GM18873 (cell line): Measurements from ENCODE around the gene GLT8D2.

Experiments used
- ATAC-seq: cut with Tn5 transposase; IDR thresholded peaks from one replicate; pipeline ENCODE4 v1.9.1; 2021; ENCODE audit warnings: mild to moderate bottlenecking, moderate library complexity, moderate number of reproducible peaks; ENCODE audit not compliant: unreplicated experiment, low FRiP score

The GLT8D2 gene, protein sequence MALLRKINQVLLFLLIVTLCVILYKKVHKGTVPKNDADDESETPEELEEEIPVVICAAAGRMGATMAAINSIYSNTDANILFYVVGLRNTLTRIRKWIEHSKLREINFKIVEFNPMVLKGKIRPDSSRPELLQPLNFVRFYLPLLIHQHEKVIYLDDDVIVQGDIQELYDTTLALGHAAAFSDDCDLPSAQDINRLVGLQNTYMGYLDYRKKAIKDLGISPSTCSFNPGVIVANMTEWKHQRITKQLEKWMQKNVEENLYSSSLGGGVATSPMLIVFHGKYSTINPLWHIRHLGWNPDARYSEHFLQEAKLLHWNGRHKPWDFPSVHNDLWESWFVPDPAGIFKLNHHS

DNA sequence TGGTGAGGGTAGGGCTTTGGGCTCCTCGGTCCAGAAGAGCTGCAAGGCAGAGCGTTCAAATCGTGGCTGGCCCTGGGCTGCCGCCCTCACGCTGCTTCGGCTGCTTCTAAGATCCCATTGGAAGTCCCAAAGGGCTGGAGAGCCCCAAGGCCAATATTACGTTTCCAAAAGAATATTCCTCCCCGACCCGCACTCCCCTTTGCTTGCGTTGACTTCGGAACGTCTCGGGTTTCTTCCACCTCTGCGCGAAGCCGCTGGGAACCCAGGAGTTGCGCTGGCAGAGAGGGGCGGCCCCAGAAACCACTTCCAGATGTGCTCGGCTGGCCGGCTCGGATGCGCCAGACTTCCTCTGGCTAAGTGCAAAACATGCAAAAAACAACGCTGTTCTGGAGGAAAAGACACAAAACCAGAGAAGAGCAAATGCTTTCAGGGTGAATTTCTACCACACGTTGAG is at the start of gene GLT8D2:
Gene GLT8D2 (minus strand): TSS at position 285 of the 454 bp plus-strand sequence. CDS start 30,539 bp downstream, outside the sequence.
- no peak for ATAC-seq

DNA sequence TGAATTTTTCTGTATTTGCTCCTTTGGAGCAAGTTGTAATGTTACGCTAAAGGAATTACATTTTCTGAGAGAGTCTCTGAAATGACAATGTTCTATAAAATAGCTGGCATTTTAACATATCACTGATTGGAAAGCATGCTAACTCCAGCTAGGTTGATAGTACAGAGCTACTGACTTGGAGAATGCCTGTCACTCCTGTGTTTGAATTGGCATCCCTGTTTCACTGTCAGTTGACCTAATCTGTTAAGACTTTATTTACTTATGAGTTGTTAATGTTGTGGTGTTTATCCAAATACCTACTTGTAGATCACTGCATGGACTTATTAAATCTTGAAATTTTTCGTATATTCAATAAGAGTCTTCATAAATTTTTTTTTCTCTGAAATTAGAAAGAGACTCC is 48.0 kb upstream of the GLT8D2 start:
- no peak for ATAC-seq

DNA sequence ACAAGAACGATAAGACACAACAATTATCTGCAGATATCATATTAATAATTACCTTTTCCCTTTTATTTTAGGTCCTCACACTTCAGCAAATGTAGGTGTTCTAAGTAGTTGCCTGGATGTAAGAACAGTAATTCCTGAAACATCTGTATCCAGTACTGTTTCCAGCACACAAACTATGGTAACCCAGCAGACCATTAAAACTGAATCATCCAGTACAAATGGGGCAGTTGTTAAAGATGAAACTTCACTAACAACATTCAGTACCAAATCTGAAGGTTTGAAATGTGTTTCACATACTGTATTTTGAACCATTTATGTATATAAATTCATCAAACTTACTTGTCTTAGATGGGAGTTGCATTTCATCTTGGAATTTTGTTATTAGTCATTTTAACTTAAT is 45.3 kb upstream of the GLT8D2 start:
- no peak for ATAC-seq

DNA sequence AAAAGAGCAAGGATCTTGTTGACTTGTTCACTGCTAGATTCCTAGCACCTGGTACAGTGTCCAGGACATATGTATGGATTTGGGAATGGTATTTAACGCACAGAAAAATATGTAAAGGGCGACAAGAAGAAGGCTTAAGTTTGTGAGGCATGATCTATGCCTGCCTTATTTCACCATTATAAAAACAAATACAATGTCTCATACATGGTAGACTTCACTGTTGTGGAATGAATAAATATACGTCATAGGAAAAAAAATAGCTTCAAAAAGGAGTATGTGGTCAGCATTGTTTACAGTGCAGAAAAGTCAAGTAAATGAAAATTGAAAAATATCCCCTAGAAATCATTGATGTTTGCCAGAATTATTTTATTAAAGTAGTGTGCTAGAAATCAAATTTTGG is 44.3 kb upstream of the GLT8D2 start:
- ATAC-seq = no peak

DNA sequence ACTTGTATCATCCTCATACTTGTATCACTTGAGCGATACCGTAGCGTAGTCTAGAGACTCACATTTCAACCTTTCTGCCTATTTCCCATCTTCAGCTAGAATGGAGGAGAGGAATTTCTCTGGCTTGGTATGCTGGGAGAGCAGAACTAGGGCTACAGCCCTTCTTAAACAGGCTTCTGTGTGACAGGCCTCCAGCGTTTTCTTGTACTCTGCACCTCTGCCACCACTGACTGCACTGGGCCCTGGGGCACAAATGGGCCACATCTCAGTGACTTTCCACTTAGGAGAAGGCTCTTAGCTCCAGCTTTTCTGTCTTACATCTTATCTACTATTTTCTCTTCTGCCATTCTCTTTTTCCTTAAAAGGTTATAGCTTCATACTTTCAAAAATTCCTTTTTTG is 41.1 kb upstream of the GLT8D2 start:
- no peak for ATAC-seq

DNA sequence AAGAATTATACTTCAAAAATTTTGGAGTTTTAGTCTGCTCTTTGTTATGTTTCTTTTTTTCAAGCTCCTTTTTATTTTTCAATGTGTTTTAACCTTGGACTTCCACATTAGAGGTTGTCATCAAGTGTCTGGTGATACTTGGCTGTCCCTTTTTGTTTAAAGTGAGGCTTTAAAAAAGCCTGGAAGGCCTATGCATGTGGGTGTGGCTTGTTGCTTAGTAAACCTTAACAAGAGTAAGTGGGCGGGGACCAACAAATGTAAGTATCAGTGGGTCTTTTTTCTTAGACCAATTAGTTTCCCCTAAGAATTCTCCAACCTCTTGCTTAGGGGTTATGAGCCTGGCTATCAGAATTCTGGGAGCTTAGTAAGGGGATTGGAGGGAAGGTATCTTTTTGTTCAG is 40.7 kb upstream of the GLT8D2 start:
- no peak for ATAC-seq

DNA sequence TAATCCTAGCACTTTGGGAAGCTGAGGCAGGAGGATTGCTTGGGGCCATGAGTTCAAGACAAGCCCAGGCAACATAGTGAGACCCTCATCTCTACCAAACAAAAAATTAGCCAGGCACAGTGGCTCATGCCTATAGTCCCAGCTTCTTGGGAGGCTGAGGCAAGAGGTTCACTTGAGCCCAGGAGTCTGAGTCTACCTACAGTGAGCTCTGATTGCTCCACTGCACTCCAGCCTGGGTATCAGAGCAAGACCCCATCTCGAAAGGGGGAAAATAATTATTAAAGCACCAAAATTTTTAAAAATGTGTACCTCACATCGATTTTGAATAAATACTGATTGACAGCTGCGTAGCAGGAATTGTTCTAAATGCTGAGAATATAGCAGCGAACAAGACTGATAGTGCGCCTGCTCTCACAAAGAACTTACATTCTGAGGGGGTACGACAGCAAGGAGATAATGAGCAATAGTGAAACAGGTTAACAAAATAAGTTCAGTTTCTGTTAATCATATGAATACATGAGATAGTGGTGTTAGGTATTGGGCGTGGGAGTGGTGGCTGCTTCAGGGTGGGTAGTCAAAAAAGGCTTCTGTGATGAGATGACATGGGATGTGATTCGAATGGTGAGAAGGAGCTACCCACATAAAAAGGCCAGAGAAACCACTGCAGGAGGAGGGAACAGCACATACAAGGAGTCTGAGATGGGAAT is 33.9 kb upstream of the GLT8D2 start:
- no peak for ATAC-seq

DNA sequence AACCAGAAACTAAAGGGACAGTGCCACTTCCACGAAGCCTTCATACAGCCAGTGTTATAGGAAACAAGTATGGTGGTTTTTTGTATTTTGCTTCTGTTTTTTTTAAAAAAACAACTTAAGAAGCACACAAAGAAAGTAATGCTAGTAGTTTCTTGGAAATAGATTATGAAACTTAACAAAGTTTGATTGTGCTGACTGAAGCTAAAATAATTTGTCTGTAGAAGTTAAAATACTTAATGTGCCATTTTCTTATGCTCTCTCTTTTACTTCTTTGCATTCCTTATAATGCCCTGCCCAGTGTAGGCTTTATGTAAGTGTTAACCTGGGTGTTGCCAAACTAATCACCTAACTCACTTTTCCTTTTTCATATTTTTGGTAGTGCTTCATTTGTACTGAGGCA is 30.8 kb upstream of the GLT8D2 start:
- no peak for ATAC-seq

DNA sequence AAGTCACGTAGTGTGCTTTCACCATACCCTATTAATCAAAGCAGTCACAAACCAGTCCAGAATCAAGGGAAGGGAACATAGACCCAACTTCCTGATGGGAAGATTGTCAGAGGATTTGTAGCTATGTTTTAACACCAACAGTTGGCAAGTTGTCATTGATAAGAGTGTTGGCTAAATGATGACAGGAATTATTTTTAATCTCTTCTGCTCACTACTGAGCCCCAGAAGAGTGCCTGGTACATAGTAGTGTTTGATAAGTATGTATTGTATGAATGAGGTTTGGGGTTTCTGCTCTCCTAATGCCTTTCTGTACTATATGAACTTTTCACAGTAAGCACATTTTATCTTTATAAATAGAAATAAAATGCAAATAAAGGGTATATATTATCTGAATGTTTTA is 29.0 kb upstream of the GLT8D2 start:
- ATAC-seq = no peak

DNA sequence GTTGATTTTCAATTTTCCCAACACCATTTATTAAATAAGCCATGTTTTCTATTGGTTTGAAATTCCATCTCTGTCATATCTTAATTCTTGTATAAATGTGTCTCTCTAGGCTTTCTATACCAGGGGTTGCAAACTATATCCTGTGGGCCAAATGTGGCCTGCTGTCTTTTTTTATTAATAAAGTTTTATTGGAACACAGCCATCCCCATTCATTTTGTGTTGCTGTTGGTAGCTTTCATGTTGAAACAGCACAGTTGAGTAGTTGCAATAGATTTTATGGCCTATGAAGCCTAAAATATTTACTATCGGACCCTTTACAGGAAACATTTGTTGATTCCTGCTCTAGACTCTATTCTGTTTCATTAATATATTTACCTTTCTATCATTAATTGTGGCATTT is 23.7 kb upstream of the GLT8D2 start:
- ATAC-seq = no peak

DNA sequence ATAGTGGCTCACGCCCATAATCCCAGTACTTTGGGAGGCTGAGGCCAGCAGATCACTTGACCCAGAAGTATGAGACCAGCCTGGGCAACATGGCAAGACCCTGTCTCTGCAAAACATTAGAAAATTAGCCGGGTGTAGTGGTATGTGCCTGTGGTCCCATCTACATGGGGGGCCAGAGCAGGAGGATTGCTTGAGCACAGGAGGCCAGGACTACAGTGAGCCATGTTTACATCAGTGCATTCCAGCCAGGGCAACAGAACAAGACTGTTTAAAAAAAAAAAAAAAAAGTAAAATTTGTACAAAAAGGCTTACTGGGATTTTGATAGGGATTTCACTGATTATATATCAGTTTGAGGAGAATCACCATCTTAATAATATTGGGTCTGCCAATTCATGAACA is 22.1 kb upstream of the GLT8D2 start:
- ATAC-seq = no peak

DNA sequence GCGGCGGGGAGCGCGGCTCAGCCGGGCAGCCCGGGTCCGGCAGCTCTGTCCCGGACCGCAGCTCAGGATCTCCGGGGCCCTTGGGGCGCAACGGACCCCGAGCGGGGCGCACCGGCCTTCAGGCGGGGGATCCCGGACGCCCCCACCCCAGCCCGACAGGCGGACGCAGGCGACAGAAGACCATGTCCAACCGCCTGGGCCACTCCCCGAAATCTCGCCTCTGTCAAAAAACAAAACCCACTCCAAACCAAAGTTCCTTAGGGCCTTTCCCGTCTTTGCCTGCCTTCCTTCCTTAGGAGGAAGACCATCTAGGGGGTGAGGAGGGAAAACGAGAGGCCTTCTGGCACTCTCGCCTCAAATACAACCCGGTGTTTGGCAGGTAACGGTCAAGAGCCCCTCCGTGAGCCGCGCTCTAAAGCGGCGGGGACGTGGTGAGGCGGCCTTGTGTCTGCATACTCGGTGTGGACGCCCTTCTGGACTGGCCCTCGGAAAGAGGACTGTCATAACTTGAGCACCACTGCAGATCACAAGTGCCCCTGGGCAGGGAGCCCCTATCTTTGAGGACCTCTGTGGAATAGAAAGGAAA is 14.9 kb upstream of the GLT8D2 start:
- peak; percentile 27 for ATAC-seq

DNA sequence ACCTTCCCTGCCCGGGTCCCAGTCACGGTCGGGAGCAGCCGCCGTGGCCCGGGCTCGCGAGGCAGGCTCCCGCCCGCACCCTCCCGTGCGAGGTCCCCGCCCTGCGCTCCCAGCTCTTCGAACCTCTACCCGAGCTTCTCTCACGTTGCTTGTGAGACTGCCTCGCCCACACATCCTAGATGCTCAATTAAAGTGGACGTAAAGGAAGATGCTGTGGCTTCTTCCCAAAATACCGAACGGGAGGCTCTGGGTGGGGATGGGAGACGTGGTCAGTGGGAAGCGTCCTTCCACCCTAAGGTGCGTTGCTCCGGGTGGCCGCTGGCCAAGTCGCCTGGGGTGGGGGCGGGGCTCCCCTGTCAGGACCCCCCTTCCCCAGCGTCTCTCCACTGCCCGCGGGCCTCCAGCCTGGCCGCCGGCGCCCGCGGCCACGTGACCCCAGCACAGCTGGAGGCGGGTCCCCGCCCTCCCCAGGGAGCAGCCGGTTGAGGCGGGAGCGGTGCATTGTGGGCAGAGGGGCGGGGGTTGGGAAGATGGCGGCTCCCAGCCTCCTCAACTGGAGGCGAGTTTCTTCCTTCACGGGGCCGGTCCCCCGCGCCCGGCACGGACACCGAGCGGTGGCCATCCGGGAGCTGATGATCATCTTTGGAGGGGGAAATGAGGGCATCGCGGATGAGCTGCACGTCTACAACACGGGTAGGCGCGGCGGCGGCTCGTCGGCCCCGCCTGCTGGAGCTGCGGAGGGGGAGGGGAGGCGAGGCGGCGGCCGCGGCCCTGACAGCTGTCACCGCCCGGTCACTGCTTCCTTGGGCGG is 14.2 kb upstream of the GLT8D2 start, which contains the start of gene HCFC2:
Gene HCFC2 (plus strand): TSS at position 501 of the 811 bp plus-strand sequence. CDS start 30 bp downstream, at position 531.
- ATAC-seq = peak; percentile 73

DNA sequence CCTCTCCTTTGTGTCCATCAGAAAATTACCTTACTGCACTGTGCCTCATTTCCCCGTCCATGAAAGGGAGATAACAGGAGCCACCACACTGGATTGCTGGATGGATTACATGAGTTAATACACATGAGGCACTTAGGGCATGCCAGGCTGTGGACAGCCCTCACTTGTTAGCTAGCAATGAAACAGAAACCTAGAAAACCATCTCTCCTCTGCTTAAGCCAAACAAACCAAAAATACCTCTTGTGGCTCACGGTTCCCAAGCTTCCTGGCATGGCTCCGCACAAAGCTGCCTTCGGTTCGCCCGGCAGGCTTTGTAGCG is 13.7 kb upstream of the GLT8D2 start:
- peak; percentile 35 for ATAC-seq

DNA sequence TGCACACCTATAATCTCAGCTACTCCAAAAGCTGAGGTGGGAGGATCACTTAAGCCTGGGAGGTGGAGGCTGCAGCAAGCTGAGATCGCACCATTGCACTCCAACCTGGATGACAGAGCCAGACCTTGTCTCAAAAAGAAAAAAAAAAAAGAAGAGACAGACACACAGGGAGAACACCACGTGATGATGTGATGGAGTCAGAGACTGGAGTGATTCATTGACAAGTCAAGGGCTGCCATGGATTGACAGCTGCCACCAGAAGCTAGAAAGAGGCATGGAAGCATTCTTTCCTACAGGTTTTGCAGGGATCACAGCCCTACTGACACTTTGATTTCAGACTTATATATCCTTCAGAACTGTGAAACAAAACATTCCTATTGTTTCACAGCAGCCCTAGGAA is 10.8 kb upstream of the GLT8D2 start:
- ATAC-seq = no peak

DNA sequence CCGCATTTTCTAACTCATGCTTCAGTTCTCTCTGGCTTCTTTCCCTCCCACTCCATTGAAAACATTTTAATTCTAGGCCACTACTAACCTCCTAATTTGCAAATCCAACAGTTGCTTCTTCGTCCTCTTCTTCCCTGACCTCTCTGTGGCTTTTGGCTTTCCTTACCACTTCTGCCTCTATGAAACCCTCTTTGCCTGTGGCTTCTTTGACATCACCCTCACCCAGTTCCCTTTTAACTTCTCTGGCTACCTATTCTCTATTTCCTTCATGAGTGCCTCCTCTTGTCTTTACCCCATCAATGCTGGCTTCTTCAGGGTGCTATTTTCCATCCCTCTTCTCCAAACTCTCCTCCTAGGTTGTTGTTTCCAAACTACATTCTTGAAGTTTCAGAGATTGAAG is 10.0 kb upstream of the GLT8D2 start:
- ATAC-seq = no peak

DNA sequence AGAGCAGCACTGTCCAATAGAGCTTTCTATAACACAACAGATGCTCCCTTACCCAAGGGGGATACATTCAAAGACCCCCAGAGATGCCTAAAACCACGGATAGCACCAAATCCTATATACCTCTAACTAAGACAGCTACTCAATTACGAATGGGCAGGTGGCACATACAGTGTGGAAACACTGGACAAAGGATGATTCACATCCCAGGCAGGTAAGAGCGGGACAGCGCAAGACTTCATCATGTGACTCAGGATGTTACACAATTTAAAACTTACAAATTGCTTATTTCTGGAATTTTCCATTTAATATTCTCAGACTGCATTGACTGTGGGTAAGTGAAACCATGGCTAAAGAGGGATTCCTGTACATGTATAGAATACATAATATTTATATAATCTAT is 8.8 kb upstream of the GLT8D2 start:
- ATAC-seq = no peak

DNA sequence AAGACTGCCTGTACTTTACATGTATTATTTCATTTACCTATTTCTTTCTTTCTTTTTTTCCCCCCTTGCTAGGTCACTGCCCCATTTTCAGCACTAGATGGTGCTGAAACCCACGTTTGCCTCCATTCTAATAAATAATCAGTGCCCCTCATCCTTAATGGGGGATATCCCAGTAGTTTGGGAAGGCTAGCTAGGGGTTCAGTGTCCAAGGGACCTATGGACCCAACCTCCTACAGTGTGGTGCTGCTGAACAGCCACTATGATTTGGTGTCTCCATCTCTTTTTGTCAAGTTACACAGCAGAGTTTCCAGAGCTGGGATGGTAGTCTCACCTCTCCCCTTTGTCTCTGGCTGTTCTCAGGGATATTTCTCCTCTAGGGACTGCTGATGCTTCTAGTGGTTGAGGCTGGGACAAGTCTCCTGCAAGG is 7.8 kb upstream of the GLT8D2 start:
- no peak for ATAC-seq

DNA sequence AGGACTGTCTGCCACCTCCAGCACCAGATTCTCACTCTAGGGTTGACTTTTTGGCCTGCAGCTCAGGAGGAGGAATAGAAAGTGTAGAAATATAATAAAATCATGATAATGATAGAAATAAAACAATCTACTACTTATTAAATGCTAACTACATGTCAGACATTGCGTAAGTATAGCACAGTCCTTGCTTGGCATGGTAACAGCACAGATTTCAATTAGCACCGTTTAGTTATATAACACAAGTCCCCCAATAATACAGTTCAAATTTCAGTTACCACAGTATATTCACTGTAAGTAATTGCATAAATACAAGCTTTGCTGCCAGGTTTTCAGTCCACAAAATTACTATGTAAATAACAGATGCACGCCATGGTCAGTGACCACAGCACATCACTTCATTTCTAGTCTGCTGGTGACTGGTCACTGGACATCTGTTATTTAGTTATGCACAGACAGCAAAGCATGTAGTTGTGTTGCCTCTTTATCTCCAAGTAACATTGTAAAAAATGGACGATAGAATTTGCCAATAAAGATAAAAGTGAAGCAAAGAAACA is 6.5 kb upstream of the GLT8D2 start:
- ATAC-seq = no peak

DNA sequence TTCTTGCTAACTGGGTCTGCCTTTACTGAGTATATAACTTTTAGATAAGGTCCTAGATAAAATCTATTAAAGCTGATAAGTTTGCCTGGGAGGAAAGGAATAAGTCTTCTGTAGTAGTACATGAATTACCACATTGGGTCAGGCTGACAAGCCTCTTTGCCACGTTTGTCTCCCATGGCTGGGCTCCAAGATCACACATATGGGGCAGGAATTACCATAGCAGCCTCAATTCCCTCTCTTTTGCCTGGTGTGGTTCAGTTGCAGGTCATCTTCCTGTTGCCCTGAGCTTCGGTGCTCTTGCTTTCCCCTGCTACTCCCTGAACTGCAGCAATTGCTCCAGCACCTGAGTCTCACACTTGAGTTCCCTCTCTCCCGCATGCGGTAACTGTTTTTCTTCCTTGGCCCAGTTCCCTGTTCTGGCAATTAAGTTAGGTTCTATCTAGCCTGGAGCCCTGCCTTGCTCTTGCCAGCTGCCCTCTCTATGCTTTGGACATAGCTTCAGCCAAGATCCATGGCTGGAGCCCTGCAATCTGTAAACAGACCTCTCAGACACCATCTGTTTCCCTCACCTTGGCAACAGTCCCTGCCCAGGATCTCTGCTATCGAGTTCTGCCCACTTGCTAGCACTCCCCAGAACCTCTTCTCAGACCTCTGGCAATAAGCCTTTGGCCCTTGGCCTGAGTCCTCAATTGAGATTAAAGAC is 5.8 kb upstream of the GLT8D2 start:
- no peak for ATAC-seq
